Cerebellar nuclear complex (tissue), 1 donor: ENCODE data around the gene ZBTB16.
A peak's percentile ranks its signal among the peaks of the same experiment; 100 is the strongest.

Source experiments
- DNase-seq, 2 experiments: peaks; one replicate each; lab custom pipeline; 2025; lab: John Stamatoyannopoulos, UW

ZBTB16 gene

GRCh38 chr11:114152785-114153184, 93.3 kb downstream of the ZBTB16 start:
- no peak for DNase-seq

- no peak for DNase-seq
These were observed 93.7 kb downstream of the ZBTB16 start for GRCh38 chr11:114153224-114153623.

GRCh38 chr11:114154271-114155047, 94.9 kb downstream of the ZBTB16 start:
- no peak for DNase-seq

GRCh38 chr11:114155116-114155515, 95.6 kb downstream of the ZBTB16 start:
- no peak for DNase-seq

- DNase-seq = no peak
These were observed 96.6 kb downstream of the ZBTB16 start for GRCh38 chr11:114156131-114156581.

GRCh38 chr11:114156782-114157181, 97.3 kb downstream of the ZBTB16 start:
- DNase-seq = no peak

- DNase-seq = no peak
These were observed 98.1 kb downstream of the ZBTB16 start for GRCh38 chr11:114157476-114158050.

- no peak for DNase-seq
These were observed 98.9 kb downstream of the ZBTB16 start for GRCh38 chr11:114158421-114158820.

- DNase-seq = no peak
These were observed 99.4 kb downstream of the ZBTB16 start for GRCh38 chr11:114158886-114159285.

- no peak for DNase-seq
These were observed 99.8 kb downstream of the ZBTB16 start for GRCh38 chr11:114159320-114159719.

- DNase-seq = peak; percentile 77 to 92
These were observed 100.5 kb downstream of the ZBTB16 start for GRCh38 chr11:114159802-114160632.

- DNase-seq = no peak
These were observed 101.4 kb downstream of the ZBTB16 start for GRCh38 chr11:114160894-114161293.

GRCh38 chr11:114161486-114162250, 102.2 kb downstream of the ZBTB16 start:
- no peak for DNase-seq

- peak; percentile 89 to 90 for DNase-seq
These were observed 103.2 kb downstream of the ZBTB16 start for GRCh38 chr11:114162719-114163123.

GRCh38 chr11:114163229-114163631, 103.7 kb downstream of the ZBTB16 start:
- DNase-seq = peak in 1 of 2 experiments; percentile 76

GRCh38 chr11:114163830-114164401, 104.4 kb downstream of the ZBTB16 start:
- DNase-seq = no peak

GRCh38 chr11:114164546-114164945, 105.0 kb downstream of the ZBTB16 start:
- no peak for DNase-seq

GRCh38 chr11:114165326-114166230, 106.1 kb downstream of the ZBTB16 start:
- DNase-seq = no peak

- DNase-seq = no peak
These were observed 106.9 kb downstream of the ZBTB16 start for GRCh38 chr11:114166362-114166761.

- peak; percentile 34 to 92 for DNase-seq
These were observed 107.4 kb downstream of the ZBTB16 start for GRCh38 chr11:114166897-114167323.
